HAP-1 (cell line): Measurements from ENCODE around the gene GRK3.

Source experiments
- DNase-seq, 2 experiments: peaks; one replicate each; pipeline ENCODE4 v3.0.0-alpha.2; 2016 to 2020; ENCODE audit warnings: low spot score in 2 of 2
- H3K27me3 ChIP-seq: fragments of 250-450 bp; sonication (Bioruptor Pico); 2 replicates; pipeline ENCODE4 v1.5.1; 2020; ENCODE audit warnings: low read depth, mild to moderate bottlenecking, moderate library complexity
- H3K36me3 ChIP-seq: fragments of 250-450 bp; sonication (Bioruptor Pico); replicated peaks from 2 replicates; pipeline ENCODE4 v1.5.1; 2020; ENCODE audit warnings: mild to moderate bottlenecking
- H3K4me1 ChIP-seq: fragments of 250-450 bp; sonication (Bioruptor Pico); 2 replicates; pipeline ENCODE4 v1.5.1; 2020; ENCODE audit warnings: mild to moderate bottlenecking
- H3K4me3 ChIP-seq: fragments of 250-450 bp; sonication (Bioruptor Pico); 2 replicates; pipeline ENCODE4 v1.5.1; 2020; ENCODE audit warnings: mild to moderate bottlenecking, moderate library complexity
- H3K9me3 ChIP-seq: fragments of 250-450 bp; sonication (Bioruptor Pico); 2 replicates; pipeline ENCODE4 v1.5.1; 2020; ENCODE audit warnings: mild to moderate bottlenecking, moderate library complexity
- in situ Hi-C: fragments of 300-500 bp; cut with MboI; formaldehyde crosslinking; loops from 3 replicates; pipeline ENCODE4 v1.14.3; 2020; ENCODE audit warnings: low sequenced_read_pairs, inconsistent platforms, mixed read lengths

The GRK3 gene

GRCh38 chr22:25656724-25657123 lies 92.2 kb downstream of the GRK3 start:
- in situ Hi-C loops = no loop called here
- H3K4me3 ChIP-seq = no peak overlapping the region
- no peaks in the 10 kb centered on the region for H3K36me3 ChIP-seq
- H3K9me3 ChIP-seq = no peaks in the 10 kb centered on the region
- no peaks in the 10 kb centered on the region for H3K4me1 ChIP-seq
- no peaks in the 10 kb centered on the region for H3K27me3 ChIP-seq
- no peak for DNase-seq

GRCh38 chr22:25658633-25659032 lies 94.2 kb downstream of the GRK3 start:
- no peak for DNase-seq
- Histone ChIP-seq H3K4me1 (no peaks in the 10 kb centered on the region; the same call in 1 of the 2 replicates), H3K9me3 (no peaks in the 10 kb centered on the region), H3K27me3 (no peaks in the 10 kb centered on the region), H3K4me3 (no peak overlapping the region), H3K36me3 (no peaks in the 10 kb centered on the region)
- in situ Hi-C loops = no loop called here

GRCh38 chr22:25659413-25659812 lies 94.9 kb downstream of the GRK3 start:
- no peaks in the 10 kb centered on the region for H3K9me3 ChIP-seq
- no peaks in the 10 kb centered on the region; the same call in 1 of the 2 replicates for H3K4me1 ChIP-seq
- no peak overlapping the region for H3K4me3 ChIP-seq
- H3K36me3 ChIP-seq = no peaks in the 10 kb centered on the region
- in situ Hi-C loops = no loop called here
- no peak for DNase-seq
- no peaks in the 10 kb centered on the region for H3K27me3 ChIP-seq

- Histone ChIP-seq H3K9me3 (no peaks in the 10 kb centered on the region), H3K4me3 (no peak overlapping the region), H3K4me1 (no peaks in the 10 kb centered on the region; the same call in 1 of the 2 replicates), H3K36me3 (no peaks in the 10 kb centered on the region), H3K27me3 (no peaks in the 10 kb centered on the region)
- in situ Hi-C loops = no loop called here
- no peak for DNase-seq
These were observed 95.9 kb downstream of the GRK3 start for GRCh38 chr22:25660336-25660735.

GRCh38 chr22:25661073-25661472 lies 96.6 kb downstream of the GRK3 start:
- Histone ChIP-seq H3K27me3 (no peaks in the 10 kb centered on the region), H3K9me3 (no peaks in the 10 kb centered on the region), H3K36me3 (no peaks in the 10 kb centered on the region), H3K4me3 (no peak overlapping the region), H3K4me1 (no peaks in the 10 kb centered on the region; the same call in 1 of the 2 replicates)
- DNase-seq = no peak
- in situ Hi-C loops = no loop called here

- Histone ChIP-seq H3K4me1 (no peaks in the 10 kb centered on the region; the same call in 1 of the 2 replicates), H3K36me3 (no peaks in the 10 kb centered on the region), H3K27me3 (no peaks in the 10 kb centered on the region), H3K4me3 (no peak overlapping the region), H3K9me3 (no peaks in the 10 kb centered on the region)
- in situ Hi-C loops = no loop called here
- DNase-seq = no peak
These were observed 99.2 kb downstream of the GRK3 start for GRCh38 chr22:25663654-25664053.

- in situ Hi-C loops = no loop called here
These were observed 101.8 kb downstream of the GRK3 start for GRCh38 chr22:25666308-25666707.

GRCh38 chr22:25668437-25668836 lies 104.0 kb downstream of the GRK3 start:
- no peaks in the 10 kb centered on the region for H3K9me3 ChIP-seq
- DNase-seq = no peak
- H3K36me3 ChIP-seq = no peaks in the 10 kb centered on the region
- peaks cover 10% of the 10 kb centered on the region for H3K4me1 ChIP-seq
- in situ Hi-C loops = no loop called here
- H3K4me3 ChIP-seq = no peak overlapping the region
- no peaks in the 10 kb centered on the region for H3K27me3 ChIP-seq

More at GRCh38 chr22:25666308-25666707, 101.8 kb downstream of the GRK3 start:
- Histone ChIP-seq H3K4me3 (no peak overlapping the region), H3K9me3 (no peaks in the 10 kb centered on the region), H3K36me3 (no peaks in the 10 kb centered on the region), H3K27me3 (no peaks in the 10 kb centered on the region), H3K4me1 (no peaks in the 10 kb centered on the region; the same call in 1 of the 2 replicates)
- DNase-seq = no peak

- DNase-seq = no peak
- Histone ChIP-seq H3K36me3 (no peaks in the 10 kb centered on the region), H3K4me3 (no peak overlapping the region), H3K4me1 (peaks cover 14% of the 10 kb centered on the region), H3K9me3 (no peaks in the 10 kb centered on the region), H3K27me3 (no peaks in the 10 kb centered on the region)
- in situ Hi-C loops = no loop called here
These were observed 105.0 kb downstream of the GRK3 start for GRCh38 chr22:25669253-25670069.

GRCh38 chr22:25670070-25670461 lies 105.6 kb downstream of the GRK3 start:
- no peak for DNase-seq
- in situ Hi-C loops = no loop called here
- Histone ChIP-seq H3K9me3 (no peaks in the 10 kb centered on the region), H3K27me3 (no peaks in the 10 kb centered on the region), H3K36me3 (no peaks in the 10 kb centered on the region), H3K4me1 (peaks cover 14% of the 10 kb centered on the region), H3K4me3 (no peak overlapping the region)

- Histone ChIP-seq H3K4me1 (peaks cover 14% of the 10 kb centered on the region), H3K9me3 (no peaks in the 10 kb centered on the region), H3K4me3 (no peak overlapping the region), H3K27me3 (no peaks in the 10 kb centered on the region), H3K36me3 (no peaks in the 10 kb centered on the region)
- peak in 1 of 2 experiments; percentile 57 for DNase-seq
- in situ Hi-C loops = no loop called here
These were observed 108.0 kb downstream of the GRK3 start for GRCh38 chr22:25672289-25673084.

- Histone ChIP-seq H3K27me3 (no peaks in the 10 kb centered on the region), H3K4me1 (peaks cover 14% of the 10 kb centered on the region), H3K4me3 (no peak overlapping the region), H3K9me3 (no peaks in the 10 kb centered on the region), H3K36me3 (no peaks in the 10 kb centered on the region)
- DNase-seq = no peak
- in situ Hi-C loops = no loop called here
These were observed 109.2 kb downstream of the GRK3 start for GRCh38 chr22:25673713-25674112.

GRCh38 chr22:25677631-25678030 lies 113.2 kb downstream of the GRK3 start:
- H3K36me3 ChIP-seq = no peaks in the 10 kb centered on the region

GRCh38 chr22:25680051-25680450 lies 115.6 kb downstream of the GRK3 start:
- no peak for DNase-seq
- Histone ChIP-seq H3K4me1 (no peaks in the 10 kb centered on the region), H3K36me3 (no peaks in the 10 kb centered on the region), H3K27me3 (no peaks in the 10 kb centered on the region), H3K9me3 (no peaks in the 10 kb centered on the region), H3K4me3 (no peak overlapping the region)
- in situ Hi-C loops = no loop called here

More at GRCh38 chr22:25677631-25678030, 113.2 kb downstream of the GRK3 start:
- H3K4me3 ChIP-seq = no peak overlapping the region
- no peaks in the 10 kb centered on the region for H3K9me3 ChIP-seq
- in situ Hi-C loops = no loop called here
- DNase-seq = no peak
- H3K4me1 ChIP-seq = peaks cover 7% of the 10 kb centered on the region
- no peaks in the 10 kb centered on the region for H3K27me3 ChIP-seq
